Activated CD4-positive, alpha-beta T cell treated with anti-CD3 and anti-CD28 coated beads for 36 hours (primary cell): Measurements from ENCODE around the gene DIDO1. TPM values are rescaled to one million over a fixed set of nuclear protein-coding genes. Genes with fewer than 3 reads are reported as not detected.

Source experiments
- ATAC-seq: fragments of 200-7000 bp; cut with Tn5 transposase; one replicate; pipeline ENCODE4 v1.10.0; 2021; ENCODE audit warnings: mild to moderate bottlenecking, moderate library complexity
- CTCF ChIA-PET: fragments of 350-600 bp; sonication (Branson Sonifier 250); formaldehyde crosslinking; loops from one replicate; lab custom pipeline; 2021; ENCODE audit warnings: antibody characterized with exemption; lab: Charles Lee
- POLR2A ChIA-PET: fragments of 350-600 bp; sonication (Branson Sonifier 250); formaldehyde crosslinking; loops from one replicate; lab custom pipeline; 2021; ENCODE audit warnings: antibody characterized with exemption, inconsistent platforms; lab: Charles Lee
- DNase-seq: peaks from one replicate; pipeline ENCODE4 v3.0.0-alpha.2; 2020
- H3K27ac Mint-ChIP-seq: one replicate; pipeline ENCODE4 v1.8.0; 2021; ENCODE audit warnings: mixed read lengths
- H3K27me3 Mint-ChIP-seq: one replicate; pipeline ENCODE4 v1.8.0; 2021; ENCODE audit warnings: mixed read lengths
- H3K36me3 Mint-ChIP-seq: one replicate; pipeline ENCODE4 v1.8.0; 2021; ENCODE audit warnings: low read depth, mixed read lengths
- H3K4me1 Mint-ChIP-seq: one replicate; pipeline ENCODE4 v1.8.0; 2021; ENCODE audit warnings: mixed read lengths
- H3K4me3 Mint-ChIP-seq: one replicate; pipeline ENCODE4 v1.8.0; 2021; ENCODE audit warnings: mild to moderate bottlenecking, moderate library complexity, mixed read lengths
- H3K9me3 Mint-ChIP-seq: one replicate; pipeline ENCODE4 v1.8.0; 2021; ENCODE audit warnings: low read depth, mixed read lengths
- intact Hi-C, 2 experiments: fragments of 100-400 bp; cut with DNase I in 1 of 2; cut with micrococcal nuclease in 1 of 2; formaldehyde crosslinking; loops; one replicate each; pipeline versions ENCODE4 v1.14.2 to v1.15.1; 2022 to 2024; cut with DNase I, micrococcal nuclease
- total RNA-seq, 2 experiments: library from RNA; stranded (reverse); gene quantifications; one replicate each; pipeline ENCODE4 v1.2.3, GENCODE V29; 2021

Gene DIDO1
- total RNA-seq, 2 experiments from 2014 or later: 43.7 to 49.7 TPM

DNA sequence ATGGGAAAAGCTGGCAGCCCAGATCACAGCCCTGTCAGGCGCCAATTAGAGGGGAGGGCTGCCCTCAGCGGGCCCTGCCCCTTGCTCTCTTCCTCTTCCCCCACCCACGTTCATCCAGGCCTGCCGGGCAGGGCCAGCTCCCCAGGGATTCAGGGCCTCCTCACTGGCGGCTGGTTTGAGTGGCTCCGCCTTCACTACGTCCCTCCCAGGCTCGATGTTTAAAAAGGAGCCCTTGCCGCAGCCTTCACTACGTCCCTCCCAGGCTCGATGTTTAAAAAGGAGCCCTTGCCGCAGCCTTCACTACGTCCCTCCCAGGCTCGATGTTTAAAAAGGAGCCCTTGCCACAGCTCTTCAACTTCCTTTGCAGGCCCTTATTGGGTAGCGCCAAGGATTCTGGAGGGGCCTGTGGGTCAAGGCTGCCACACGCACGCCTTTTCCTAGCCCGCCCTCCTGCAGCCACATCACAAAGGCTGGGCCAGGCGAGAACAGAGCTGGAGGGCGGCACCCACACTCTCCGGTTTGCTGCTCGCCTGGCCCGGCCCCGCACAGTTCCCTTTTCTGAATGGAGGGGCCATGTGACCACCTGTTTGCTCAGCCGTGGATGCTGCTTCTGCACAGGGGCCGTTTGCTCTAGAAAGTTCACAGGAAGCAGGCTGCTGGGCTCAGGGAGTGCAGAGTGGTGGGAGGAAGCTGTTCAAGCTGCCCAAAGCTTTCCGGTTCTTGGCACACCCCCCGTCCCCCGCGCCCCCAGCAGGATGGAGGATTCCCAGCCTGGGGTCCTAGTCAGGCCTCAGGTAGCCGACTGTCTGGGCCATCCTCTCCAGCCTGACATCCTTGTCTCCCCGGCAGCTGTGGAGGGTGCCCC, 27.8 kb upstream of the DIDO1 start:
- intact Hi-C loops: no loop called here
- POLR2A ChIA-PET: interaction anchor here (0.9 to 2.0 kb wide), 4 partner anchors 19 to 93 kb away, joined by 3 to 7 read pairs (median 3); partner anchors contain the start of gene TCFL5
- H3K27me3 Mint-ChIP-seq: no peaks in the 10 kb centered on the region
- H3K9me3 Mint-ChIP-seq: peaks cover 1% of the 10 kb centered on the region
- ATAC-seq (peak; percentile 82), DNase-seq (peak; percentile 74)
- H3K36me3 Mint-ChIP-seq: peaks cover 15% of the 10 kb centered on the region
- CTCF ChIA-PET: interaction anchor here (0.6 to 2.3 kb wide), 13 partner anchors 9 to 77 kb away, joined by 3 to 10 read pairs (median 3); no protein-coding TSS in a partner anchor
- H3K27ac Mint-ChIP-seq: peak overlapping the region; percentile 85
- H3K4me1 Mint-ChIP-seq: peaks cover 25% of the 10 kb centered on the region
- peak overlapping the region; percentile 69 for H3K4me3 Mint-ChIP-seq

DNA sequence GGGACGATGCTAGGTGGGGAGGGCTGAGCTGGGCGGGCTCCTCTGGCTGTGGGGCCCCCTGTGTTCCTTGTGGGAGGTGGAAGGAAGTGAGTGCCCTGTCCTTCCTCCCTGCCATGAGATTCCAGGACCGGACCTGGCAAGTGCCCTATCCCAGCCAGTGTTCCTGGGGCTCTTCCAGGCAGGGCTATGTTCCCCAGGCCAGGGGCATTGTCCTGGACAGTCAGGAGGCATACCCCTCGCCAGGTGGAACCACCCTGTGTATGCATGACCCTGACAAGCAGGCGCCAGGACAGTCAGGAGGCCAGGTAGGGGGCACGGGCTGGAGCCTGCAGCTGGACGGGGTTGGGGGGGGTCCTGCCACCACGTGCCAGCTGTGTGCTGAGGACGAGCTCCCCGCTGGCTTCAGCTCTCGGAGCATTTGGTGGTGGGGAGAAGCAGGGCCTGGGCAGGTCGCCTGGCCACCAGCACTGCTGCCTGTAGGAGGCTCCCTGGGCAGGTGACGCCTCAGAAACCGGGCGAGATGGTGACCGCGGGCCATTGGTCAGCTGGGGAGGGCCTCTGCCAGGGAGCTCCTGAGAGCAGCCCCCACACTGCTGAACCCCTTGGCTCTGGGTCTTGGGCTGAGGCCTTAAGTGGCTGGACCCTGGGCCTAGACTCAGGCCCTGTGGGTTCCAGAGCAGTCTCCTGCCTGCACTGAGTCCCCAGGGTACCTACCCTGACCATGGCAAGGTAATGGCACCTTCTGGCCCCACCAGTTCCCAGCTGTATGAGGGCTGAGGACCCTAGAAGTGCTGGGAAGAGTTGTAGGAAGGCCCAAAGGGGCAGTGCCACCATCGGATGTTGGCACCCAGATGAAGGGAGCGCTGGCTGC, 26.9 kb upstream of the DIDO1 start:
- peak overlapping the region; percentile 69 for H3K4me3 Mint-ChIP-seq
- peak overlapping the region; percentile 85 for H3K27ac Mint-ChIP-seq
- intact Hi-C loops: loop anchor here in 1 of 2 experiments (1.0 kb wide), 1 partner anchor 14 kb away; no protein-coding TSS in a partner anchor
- peaks cover 25% of the 10 kb centered on the region for H3K4me1 Mint-ChIP-seq
- H3K27me3 Mint-ChIP-seq: no peaks in the 10 kb centered on the region
- DNase-seq (no peak), ATAC-seq (no peak)
- POLR2A ChIA-PET: interaction anchor here (0.9 to 2.0 kb wide), 3 partner anchors 18 to 28 kb away, joined by 3 to 7 read pairs (median 3); no protein-coding TSS in a partner anchor
- peaks cover 1% of the 10 kb centered on the region for H3K9me3 Mint-ChIP-seq
- peaks cover 23% of the 10 kb centered on the region for H3K36me3 Mint-ChIP-seq
- CTCF ChIA-PET: interaction anchor here (0.6 to 2.3 kb wide), 7 partner anchors 8 to 54 kb away, joined by 3 to 10 read pairs (median 4); no protein-coding TSS in a partner anchor

DNA sequence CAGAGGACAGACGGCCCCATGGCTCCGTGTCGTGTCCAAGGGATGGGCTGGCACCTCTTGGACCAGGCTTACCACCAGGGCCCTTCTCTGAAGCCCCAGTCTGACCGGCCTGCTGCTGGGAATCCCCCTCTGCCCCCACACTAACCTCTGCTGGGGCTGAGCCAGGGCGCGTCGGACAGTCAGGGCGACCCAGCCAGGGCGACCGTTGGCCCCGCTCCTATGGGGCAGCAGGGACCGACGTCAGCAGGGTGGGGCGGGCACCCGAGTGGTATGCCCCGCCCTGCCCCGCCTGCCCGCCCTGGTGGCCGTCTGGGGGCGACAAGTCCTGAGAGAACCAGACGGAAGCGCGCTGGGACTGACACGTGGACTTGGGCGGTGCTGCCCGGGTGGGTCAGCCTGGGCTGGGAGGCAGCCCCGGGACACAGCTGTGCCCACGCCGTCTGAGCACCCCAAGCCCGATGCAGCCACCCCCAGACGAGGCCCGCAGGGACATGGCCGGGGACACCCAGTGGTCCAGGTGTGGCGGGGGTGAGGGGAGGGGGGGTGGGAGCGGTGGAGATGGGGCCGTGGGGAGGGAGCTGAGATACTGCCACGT, 26.2 kb upstream of the DIDO1 start, which contains the start of gene SLC17A9:
TSS of gene SLC17A9 (plus strand) at position 337 of the 595 bp plus-strand sequence. CDS start at position 459, 122 bp downstream.
- ChIA-PET POLR2A (interaction anchor here (1.4 kb wide), 1 partner anchor 20 kb away, joined by 3 read pairs; no protein-coding TSS in a partner anchor), CTCF (interaction anchor here (2.3 kb wide), 1 partner anchor 44 kb away, joined by 6 read pairs; no protein-coding TSS in a partner anchor)
- DNase-seq: peak; percentile 66
- Mint-ChIP-seq H3K27me3 (no peaks in the 10 kb centered on the region), H3K27ac (peak within 1 kb of the TSS; percentile 85), H3K9me3 (peaks cover 1% of the 10 kb centered on the region), H3K4me3 (peak within 1 kb of the TSS; percentile 69), H3K36me3 (peaks cover 29% of the 10 kb centered on the region), H3K4me1 (peaks cover 25% of the 10 kb centered on the region)
- intact Hi-C loops: loop anchor here in 1 of 2 experiments (1.0 kb wide), 1 partner anchor 13 kb away; no protein-coding TSS in a partner anchor
- ATAC-seq: peak; percentile 52

- Mint-ChIP-seq H3K9me3 (peaks cover 1% of the 10 kb centered on the region), H3K4me1 (peaks cover 25% of the 10 kb centered on the region), H3K36me3 (peaks cover 34% of the 10 kb centered on the region), H3K27ac (peak overlapping the region; percentile 58), H3K4me3 (peak overlapping the region; percentile 69), H3K27me3 (no peaks in the 10 kb centered on the region)
- ChIA-PET POLR2A (no interaction called here), CTCF (interaction anchor here (1.6 kb wide), 1 partner anchor 50 kb away, joined by 3 read pairs; no protein-coding TSS in a partner anchor)
- ATAC-seq: no peak
- DNase-seq: no peak
- intact Hi-C loops: loop anchor here in 1 of 2 experiments (1.0 kb wide), 1 partner anchor 13 kb away; no protein-coding TSS in a partner anchor
Measured at GRCh38 chr20:62951896-62952372, 25.6 kb upstream of the DIDO1 start.

GRCh38 chr20:62951143-62951895, 25.0 kb upstream of the DIDO1 start:
- intact Hi-C loops: no loop called here
- Mint-ChIP-seq H3K4me3 (no peak overlapping the region), H3K4me1 (peaks cover 25% of the 10 kb centered on the region), H3K36me3 (peaks cover 38% of the 10 kb centered on the region), H3K27ac (no peak overlapping the region), H3K27me3 (no peaks in the 10 kb centered on the region), H3K9me3 (peaks cover 1% of the 10 kb centered on the region)
- no peak for ATAC-seq
- CTCF ChIA-PET: interaction anchor here (0.6 to 1.6 kb wide), 2 partner anchors 20 to 50 kb away, joined by 3 read pairs; no protein-coding TSS in a partner anchor
- no peak for DNase-seq
- POLR2A ChIA-PET: no interaction called here

GRCh38 chr20:62950741-62951140, 24.4 kb upstream of the DIDO1 start:
- POLR2A ChIA-PET: no interaction called here
- Mint-ChIP-seq H3K27me3 (no peaks in the 10 kb centered on the region), H3K27ac (no peak overlapping the region), H3K9me3 (peaks cover 1% of the 10 kb centered on the region), H3K4me1 (peaks cover 25% of the 10 kb centered on the region), H3K4me3 (no peak overlapping the region), H3K36me3 (peaks cover 40% of the 10 kb centered on the region)
- ATAC-seq (no peak), DNase-seq (no peak)
- CTCF ChIA-PET: interaction anchor here (1.6 kb wide), 1 partner anchor 49 kb away, joined by 3 read pairs; no protein-coding TSS in a partner anchor
- intact Hi-C loops: no loop called here

- H3K4me3 Mint-ChIP-seq: no peak overlapping the region
- CTCF ChIA-PET: interaction anchor here (0.6 to 1.6 kb wide), 4 partner anchors 13 to 48 kb away, joined by 3 to 4 read pairs (median 4); no protein-coding TSS in a partner anchor
- peaks cover 1% of the 10 kb centered on the region for H3K9me3 Mint-ChIP-seq
- intact Hi-C loops: no loop called here
- no peaks in the 10 kb centered on the region for H3K27me3 Mint-ChIP-seq
- ATAC-seq (no peak), DNase-seq (no peak)
- POLR2A ChIA-PET: no interaction called here
- peaks cover 25% of the 10 kb centered on the region for H3K4me1 Mint-ChIP-seq
- H3K36me3 Mint-ChIP-seq: peaks cover 44% of the 10 kb centered on the region
- no peak overlapping the region for H3K27ac Mint-ChIP-seq
Measured at GRCh38 chr20:62949962-62950361, 23.7 kb upstream of the DIDO1 start.

GRCh38 chr20:62949153-62949821, 23.0 kb upstream of the DIDO1 start:
- ATAC-seq: no peak
- peaks cover 21% of the 10 kb centered on the region for H3K4me1 Mint-ChIP-seq
- no peak for DNase-seq
- H3K4me3 Mint-ChIP-seq: no peak overlapping the region
- CTCF ChIA-PET: interaction anchor here (0.6 to 1.6 kb wide), 2 partner anchors 28 to 31 kb away, joined by 3 to 4 read pairs; no protein-coding TSS in a partner anchor
- H3K27me3 Mint-ChIP-seq: no peaks in the 10 kb centered on the region
- H3K36me3 Mint-ChIP-seq: peaks cover 48% of the 10 kb centered on the region
- peaks cover 1% of the 10 kb centered on the region for H3K9me3 Mint-ChIP-seq
- no peak overlapping the region for H3K27ac Mint-ChIP-seq
- intact Hi-C loops: no loop called here
- POLR2A ChIA-PET: no interaction called here

- no peak for ATAC-seq
- no peak for DNase-seq
- ChIA-PET CTCF (interaction anchor here (1.0 kb wide), 1 partner anchor 45 kb away, joined by 3 read pairs; no protein-coding TSS in a partner anchor), POLR2A (no interaction called here)
- H3K9me3 Mint-ChIP-seq: peaks cover 1% of the 10 kb centered on the region
- H3K36me3 Mint-ChIP-seq: peaks cover 62% of the 10 kb centered on the region
- no peaks in the 10 kb centered on the region for H3K27me3 Mint-ChIP-seq
- peaks cover 7% of the 10 kb centered on the region for H3K4me1 Mint-ChIP-seq
- no peak overlapping the region for H3K4me3 Mint-ChIP-seq
- no peak overlapping the region for H3K27ac Mint-ChIP-seq
- intact Hi-C loops: no loop called here
Measured at GRCh38 chr20:62947532-62948300, 21.4 kb upstream of the DIDO1 start.
